ENCODE results near the gene CCAR1.

DNA sequence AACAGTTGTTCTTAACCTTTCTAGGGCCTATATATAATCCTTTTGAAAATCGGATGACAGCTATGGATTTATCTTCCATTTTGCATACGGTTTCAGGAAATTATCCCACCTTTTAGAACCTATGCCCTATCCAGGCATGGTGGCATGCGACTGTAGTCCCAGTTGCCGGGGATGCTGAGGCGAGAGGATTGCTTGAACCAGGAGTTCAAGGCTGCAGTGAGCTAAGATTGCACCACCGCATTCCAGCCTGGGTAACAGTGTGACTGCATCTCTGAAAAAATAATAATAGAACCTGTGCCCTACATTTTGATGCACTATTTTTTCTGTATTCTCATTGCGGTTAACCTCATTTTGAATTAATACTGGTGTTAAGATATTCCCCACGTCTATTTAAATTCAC, 11.6 kb downstream of the CCAR1 start:
- TF ChIP-seq, protein P1, sequence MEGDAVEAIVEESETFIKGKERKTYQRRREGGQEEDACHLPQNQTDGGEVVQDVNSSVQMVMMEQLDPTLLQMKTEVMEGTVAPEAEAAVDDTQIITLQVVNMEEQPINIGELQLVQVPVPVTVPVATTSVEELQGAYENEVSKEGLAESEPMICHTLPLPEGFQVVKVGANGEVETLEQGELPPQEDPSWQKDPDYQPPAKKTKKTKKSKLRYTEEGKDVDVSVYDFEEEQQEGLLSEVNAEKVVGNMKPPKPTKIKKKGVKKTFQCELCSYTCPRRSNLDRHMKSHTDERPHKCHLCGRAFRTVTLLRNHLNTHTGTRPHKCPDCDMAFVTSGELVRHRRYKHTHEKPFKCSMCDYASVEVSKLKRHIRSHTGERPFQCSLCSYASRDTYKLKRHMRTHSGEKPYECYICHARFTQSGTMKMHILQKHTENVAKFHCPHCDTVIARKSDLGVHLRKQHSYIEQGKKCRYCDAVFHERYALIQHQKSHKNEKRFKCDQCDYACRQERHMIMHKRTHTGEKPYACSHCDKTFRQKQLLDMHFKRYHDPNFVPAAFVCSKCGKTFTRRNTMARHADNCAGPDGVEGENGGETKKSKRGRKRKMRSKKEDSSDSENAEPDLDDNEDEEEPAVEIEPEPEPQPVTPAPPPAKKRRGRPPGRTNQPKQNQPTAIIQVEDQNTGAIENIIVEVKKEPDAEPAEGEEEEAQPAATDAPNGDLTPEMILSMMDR (IDR thresholded peaks at IDR 0.05) = no peak
- TF ChIP-seq POLR2AphosphoS5 (IDR thresholded peaks at IDR 0.05) (no peak), POLR2A (IDR thresholded peaks at IDR 0.05) (no peak)

Data from stomach (tissue), 4 donors.